Activated effector memory CD4-positive, alpha-beta T cell treated with anti-CD3 and anti-CD28 coated beads, Interleukin-2, amount 50 U/mL, for 16 hours (primary cell): ENCODE data around the gene GAREM1.

Experiments used
- DNase-seq: peaks from one replicate; pipeline ENCODE4 v3.0.0-alpha.2; 2020

Gene GAREM1

DNA sequence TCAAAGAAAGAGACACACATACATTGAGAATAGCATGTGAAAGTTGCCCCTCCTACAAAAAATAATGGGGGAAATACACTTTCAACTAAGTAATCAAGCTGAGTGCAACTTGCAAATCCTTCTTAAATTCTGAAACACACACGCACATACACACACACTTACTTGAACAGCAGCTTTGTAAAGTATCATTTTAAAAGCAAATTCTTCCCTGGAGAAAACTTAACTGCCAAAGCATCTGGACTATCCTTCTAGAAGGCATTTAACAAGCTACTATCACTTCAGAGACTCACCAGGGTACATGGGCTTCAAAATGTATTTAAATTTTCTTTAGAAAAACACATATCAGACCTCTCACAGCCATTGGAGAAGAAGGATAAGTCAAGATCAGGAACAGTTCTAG is 15.3 kb downstream of the GAREM1 start:
- no peak for DNase-seq

GRCh38 chr18:32454593-32454992 is 16.1 kb downstream of the GAREM1 start:
- DNase-seq: no peak

DNA sequence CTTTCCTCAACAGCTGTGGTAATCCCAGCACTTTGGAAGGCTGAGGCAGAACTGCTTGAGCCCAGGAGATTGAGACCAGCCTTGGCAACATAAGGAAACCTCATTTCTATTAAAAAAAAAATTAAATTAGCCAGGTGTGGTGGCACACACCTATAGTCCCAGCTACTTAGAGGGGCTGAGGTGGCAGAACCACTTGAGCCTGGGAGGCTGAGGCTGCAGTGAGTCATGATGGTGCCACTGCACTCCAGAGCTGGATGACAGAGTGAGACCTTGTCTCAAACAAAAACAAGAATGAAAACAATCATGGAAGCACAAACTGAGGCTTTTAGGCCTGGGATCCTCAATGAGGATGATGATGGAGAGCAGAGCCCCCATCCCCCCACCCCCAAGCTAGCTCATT is 19.8 kb downstream of the GAREM1 start:
- no peak for DNase-seq

DNA sequence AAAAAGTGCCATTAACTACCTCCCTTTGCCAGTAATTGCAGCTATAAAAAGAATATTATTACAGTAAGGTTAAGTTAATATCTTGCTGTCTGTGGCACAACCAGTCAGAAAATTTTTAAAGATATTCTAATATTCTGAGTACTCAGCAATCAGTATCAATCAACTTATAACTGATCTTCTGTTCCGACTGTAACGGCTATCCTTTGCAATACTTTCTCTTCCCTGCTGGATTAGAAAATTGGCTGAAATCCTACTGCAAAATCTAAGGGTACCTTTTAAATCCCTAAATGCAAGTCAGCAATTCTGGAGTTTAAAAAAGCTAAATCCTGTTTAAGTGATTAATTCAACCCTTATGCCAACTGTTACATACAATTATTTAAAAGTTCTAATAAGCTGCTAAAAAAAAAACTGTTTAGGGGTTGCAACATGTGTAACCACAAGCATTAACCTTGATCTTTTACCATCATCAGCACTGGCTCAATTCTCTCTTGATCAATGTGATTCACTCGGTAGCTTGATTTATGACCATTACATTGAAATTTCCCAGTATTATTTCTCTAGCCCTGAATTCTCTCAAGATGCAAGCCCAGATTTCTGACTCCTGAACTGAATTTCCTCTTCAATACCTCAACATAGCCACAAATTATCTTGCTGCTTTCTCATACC is 20.5 kb downstream of the GAREM1 start:
- DNase-seq: no peak

DNA sequence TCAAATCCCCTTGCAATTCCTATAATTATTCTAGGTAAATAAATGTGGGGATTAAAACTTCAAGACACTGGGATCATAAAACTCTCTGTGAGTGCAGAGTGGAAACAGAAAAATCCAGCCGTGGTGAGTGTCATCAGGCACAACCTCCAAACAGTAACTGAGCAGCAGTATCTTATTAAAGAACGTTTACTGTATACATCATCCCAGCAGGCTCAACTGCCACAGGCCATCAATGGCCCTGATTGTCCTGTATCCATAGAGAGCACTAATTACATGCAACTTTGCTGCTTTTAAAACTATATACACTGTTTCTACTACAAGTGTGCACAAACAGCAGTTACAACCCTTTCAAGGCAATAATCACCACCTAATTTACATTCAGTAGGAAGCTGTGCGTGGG is 23.9 kb downstream of the GAREM1 start:
- no peak for DNase-seq

DNA sequence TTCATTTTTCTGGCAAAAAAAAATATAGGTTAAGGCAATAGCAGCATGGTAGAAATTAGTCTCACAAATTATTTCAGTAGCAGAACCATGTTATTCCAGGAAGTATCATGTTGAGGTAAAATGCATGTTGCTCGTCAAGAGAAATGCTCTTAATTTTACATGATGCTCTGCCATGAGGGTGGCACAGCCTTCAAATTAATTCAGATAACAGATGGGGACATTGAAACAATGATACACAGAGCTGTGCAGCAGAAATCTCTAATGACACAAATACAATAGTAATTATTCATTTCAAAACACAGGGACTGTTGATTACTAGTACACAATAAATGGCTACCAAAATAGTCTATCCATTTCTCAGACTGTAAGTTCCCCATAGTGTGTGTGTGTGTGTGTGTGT is 24.8 kb downstream of the GAREM1 start:
- DNase-seq: no peak

DNA sequence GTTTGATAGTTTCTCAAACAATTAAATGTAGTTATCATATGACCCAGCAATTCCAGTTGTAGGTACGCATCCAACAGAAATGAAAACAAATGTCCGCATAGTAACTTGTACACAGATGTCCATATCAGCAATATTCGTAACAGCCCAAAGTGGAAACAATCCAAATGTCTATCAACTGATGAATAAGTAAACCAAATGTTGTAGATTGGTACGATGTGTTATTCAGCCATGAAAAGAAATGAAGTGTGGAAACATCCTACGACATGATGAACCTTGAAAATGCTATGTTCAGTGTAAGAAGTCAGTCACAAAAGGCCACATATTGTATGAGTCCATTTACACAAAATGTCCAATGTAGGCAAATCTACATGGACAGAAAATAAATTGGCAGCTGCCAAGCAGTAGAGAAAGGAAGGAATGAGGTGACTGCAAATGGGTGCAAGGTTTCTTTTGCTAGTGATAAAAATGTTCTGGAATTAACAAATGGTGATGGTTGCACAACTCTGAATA is 26.9 kb downstream of the GAREM1 start:
- no peak for DNase-seq

DNA sequence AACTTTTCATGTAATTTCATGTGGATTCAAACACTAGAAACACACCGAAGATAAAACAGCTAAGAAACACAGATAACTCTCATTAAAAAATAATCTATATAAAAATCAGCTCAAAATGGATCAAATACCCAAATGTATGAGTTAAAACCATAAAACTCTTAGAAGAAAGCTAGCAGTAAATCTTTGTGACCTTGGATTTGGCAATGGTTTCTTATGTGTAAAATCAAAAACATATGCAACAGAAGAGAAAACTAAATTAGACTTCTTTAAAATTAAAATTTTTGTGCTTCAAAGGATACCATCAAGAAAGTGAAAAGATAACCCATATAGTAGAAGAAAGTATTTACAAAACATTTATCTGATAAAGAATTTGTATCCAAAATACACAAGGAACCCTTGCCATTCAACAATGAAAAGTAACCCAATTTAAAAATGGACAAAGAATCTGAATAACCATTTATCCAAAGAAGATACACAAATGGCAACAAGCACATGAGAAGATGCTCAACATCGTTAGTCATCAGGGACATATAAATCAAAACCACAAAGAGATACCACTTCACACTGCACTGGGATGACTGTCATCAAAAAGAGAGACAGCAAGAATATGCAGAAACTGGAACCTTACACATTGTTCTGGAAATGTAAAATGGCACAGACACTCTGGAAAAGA is 27.5 kb downstream of the GAREM1 start:
- no peak for DNase-seq

- no peak for DNase-seq
These were observed 28.1 kb downstream of the GAREM1 start for GRCh38 chr18:32442575-32442974.

GRCh38 chr18:32441533-32441932 is 29.1 kb downstream of the GAREM1 start:
- no peak for DNase-seq

GRCh38 chr18:32440518-32440917 is 30.2 kb downstream of the GAREM1 start:
- no peak for DNase-seq

GRCh38 chr18:32439802-32440201 is 30.9 kb downstream of the GAREM1 start:
- no peak for DNase-seq

DNA sequence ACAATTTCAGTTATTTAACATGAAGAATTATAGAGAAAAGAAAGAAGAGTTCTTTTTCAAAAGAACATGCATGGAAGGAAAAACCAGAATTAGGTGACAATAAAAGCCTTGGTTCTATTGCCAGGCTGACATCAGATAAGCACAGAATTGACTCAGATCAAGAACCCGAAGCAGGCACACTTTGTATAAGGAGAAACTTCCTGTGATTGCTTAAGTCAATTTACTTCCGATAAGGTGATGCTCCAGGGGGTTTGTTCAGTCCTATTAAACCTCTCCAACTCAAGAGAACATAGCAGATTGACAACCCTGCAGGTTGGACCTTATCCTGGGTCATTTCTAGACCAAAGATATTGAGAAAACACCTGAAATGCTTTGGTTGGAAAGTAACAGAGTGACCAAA is 31.4 kb downstream of the GAREM1 start:
- no peak for DNase-seq

DNA sequence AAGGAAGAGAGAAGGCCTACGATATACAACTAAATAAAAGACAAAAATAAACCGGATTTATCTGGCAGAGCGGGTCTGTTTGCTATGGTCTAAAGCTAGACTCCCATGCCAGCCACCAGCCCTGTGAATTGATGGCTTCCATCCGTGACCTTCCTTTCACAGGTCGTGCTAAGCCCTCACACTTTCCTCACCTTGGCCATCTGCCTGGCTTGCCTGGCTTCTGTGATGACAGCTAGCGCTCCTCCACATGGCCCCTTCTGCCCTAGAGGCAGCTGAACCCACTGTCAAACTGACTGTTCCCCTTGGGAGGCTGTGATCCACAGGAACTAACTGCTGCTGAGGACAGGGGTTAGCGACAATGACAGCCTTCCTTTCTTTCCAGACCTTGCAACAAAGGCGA is 32.5 kb downstream of the GAREM1 start:
- no peak for DNase-seq

DNA sequence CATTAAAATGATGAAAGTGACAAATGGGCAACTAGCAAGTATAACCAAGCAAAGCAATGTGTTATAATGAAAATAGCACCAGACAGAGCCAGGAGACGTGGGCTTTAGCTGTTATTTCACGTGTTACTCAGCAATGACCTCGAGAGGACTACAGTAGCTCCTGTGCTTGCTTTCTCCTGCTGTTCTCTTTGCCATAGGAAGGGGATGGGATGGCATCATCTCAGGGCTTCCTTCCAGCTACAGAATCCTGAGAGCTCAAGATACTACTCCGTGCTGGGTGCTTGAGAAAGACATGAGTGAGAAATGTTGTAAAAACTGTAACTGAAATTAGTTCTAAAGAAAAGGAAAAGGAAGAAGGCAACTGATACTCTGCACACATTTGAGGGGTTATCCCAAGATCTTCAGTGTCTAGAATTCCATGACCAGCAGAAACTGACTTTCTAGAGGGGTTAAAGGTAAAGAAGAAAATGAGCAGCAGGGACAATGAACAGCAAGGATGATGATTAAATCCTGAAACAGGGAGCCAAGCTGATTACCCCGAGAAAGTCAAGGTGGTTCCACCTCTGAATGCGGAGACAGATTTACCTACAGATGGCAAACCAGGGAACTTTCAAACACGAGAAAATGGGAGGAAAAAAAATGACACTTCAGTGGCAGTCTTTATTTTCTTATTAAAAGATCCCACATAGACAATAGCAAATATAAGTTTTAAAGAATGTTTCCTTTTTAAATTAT is 33.4 kb downstream of the GAREM1 start:
- no peak for DNase-seq

DNA sequence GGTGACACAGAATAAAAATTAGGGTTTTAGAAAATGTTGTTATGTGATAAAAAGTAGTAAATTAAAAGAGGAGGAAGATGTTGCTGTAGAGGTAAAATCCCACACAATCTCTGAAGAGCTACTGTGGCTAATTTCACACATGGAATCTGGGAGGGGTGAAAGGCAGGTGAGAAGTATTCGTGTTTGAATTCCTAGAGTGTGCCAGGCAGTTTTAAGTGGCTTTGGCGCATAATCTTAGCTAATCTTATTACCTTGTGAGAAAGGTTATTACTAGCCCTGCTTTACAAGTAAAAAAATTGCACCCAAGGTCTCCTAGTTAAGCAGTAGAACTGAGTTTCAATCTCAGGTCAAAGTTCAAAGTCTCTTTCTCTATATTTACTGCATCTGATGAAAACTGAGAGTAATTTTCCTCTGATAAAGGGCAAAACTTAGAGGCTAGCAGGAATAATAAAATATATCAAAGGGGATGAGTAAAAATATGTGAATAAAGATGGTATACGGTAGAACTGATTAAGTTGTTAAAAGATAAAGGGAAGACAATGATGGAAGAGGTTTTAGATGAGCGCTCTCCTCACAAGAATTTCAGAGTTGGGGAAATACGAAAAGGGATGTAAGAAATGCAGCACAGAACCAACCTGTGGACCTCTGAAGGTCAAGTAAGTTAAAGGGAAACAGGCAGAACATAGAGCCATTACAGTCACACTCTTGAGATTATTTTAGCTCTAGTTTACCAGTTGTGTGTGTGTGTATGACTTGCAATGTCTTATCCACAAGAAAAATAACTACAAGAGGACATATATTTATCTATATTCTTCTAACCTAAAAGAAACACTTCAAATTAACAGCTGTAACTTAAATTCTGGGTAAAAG is 34.8 kb downstream of the GAREM1 start:
- DNase-seq: no peak

- no peak for DNase-seq
These were observed 38.9 kb downstream of the GAREM1 start for GRCh38 chr18:32431753-32432152.

GRCh38 chr18:32429402-32429801 is 41.3 kb downstream of the GAREM1 start:
- no peak for DNase-seq

GRCh38 chr18:32427084-32427900 is 43.4 kb downstream of the GAREM1 start:
- DNase-seq: no peak

GRCh38 chr18:32425466-32425865 is 45.2 kb downstream of the GAREM1 start:
- DNase-seq: no peak

DNA sequence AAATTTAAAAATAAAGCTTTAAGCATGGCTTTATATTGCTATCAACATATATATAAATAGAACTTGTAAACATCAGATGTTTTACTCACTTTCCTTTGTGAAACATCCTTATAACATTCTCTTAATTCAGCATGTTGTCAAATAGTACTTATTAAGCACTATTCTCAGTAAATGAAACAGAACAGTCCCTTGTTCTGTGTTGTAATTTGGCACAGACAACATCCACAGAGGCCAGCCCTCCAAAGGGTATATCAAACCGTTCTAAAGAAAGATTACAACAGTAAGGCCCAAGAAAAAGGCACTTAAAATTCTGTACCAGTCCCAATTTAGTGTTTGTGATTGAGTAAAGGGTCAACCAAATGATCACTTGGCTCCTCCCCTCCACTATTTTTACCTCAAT is 46.0 kb downstream of the GAREM1 start:
- no peak for DNase-seq
